Fibroblast of skin of right biceps (primary cell): ENCODE measurements around the gene SPATS2.

Experiments used
- DNase-seq: peaks from one replicate; pipeline ENCODE4 v3.0.0-alpha.2; 2013

Gene SPATS2

GRCh38 chr12:49336645-49337584, 30.3 kb upstream of the SPATS2 start, which contains the start of gene C1QL4:
C1QL4 (minus strand) TSS chr12:49337188; CDS start chr12:49336477, 711 bp downstream.
- DNase-seq, result peak; percentile 69

- no peak for DNase-seq
Measured at GRCh38 chr12:49338830-49339463, 28.3 kb upstream of the SPATS2 start.

- DNase-seq, result no peak
Measured at GRCh38 chr12:49339464-49339861, 27.8 kb upstream of the SPATS2 start.

GRCh38 chr12:49340095-49340870, 27.0 kb upstream of the SPATS2 start:
- no peak for DNase-seq

GRCh38 chr12:49340971-49341776, 26.1 kb upstream of the SPATS2 start:
- no peak for DNase-seq

- no peak for DNase-seq
Measured at GRCh38 chr12:49341777-49342065, 25.5 kb upstream of the SPATS2 start.

GRCh38 chr12:49342066-49342913, 25.0 kb upstream of the SPATS2 start:
- peak; percentile 81 for DNase-seq

- DNase-seq, result no peak
Measured at GRCh38 chr12:49342914-49343731, 24.1 kb upstream of the SPATS2 start.

GRCh38 chr12:49344486-49345050, 22.7 kb upstream of the SPATS2 start:
- DNase-seq, result no peak

GRCh38 chr12:49345051-49345824, 22.0 kb upstream of the SPATS2 start:
- DNase-seq, result no peak

- no peak for DNase-seq
Measured at GRCh38 chr12:49345825-49346658, 21.2 kb upstream of the SPATS2 start.

- no peak for DNase-seq
Measured at GRCh38 chr12:49346659-49347310, 20.5 kb upstream of the SPATS2 start, which contains the start of gene DNAJC22. DNAJC22 (plus strand) TSS chr12:49346888; CDS start chr12:49348873, 1,985 bp downstream.

GRCh38 chr12:49347311-49348193, 19.7 kb upstream of the SPATS2 start:
- peak; percentile 82 for DNase-seq

- no peak for DNase-seq
Measured at GRCh38 chr12:49348781-49349180, 18.5 kb upstream of the SPATS2 start.

GRCh38 chr12:49349266-49349665, 18.0 kb upstream of the SPATS2 start:
- no peak for DNase-seq

GRCh38 chr12:49352351-49352750, 14.9 kb upstream of the SPATS2 start:
- DNase-seq, result no peak

- DNase-seq, result no peak
Measured at GRCh38 chr12:49355913-49356312, 11.3 kb upstream of the SPATS2 start.
